ENCODE data around the gene ITGAV. TPM values are rescaled to one million over a fixed set of nuclear protein-coding genes. Genes with fewer than 3 reads are reported as not detected.
A peak's percentile ranks its signal among the peaks of the same experiment; 100 is the strongest.

Gene ITGAV
- total RNA-seq, 4 donors from 2014 or later: 28.9 to 67.0 (median 52.1) TPM

DNA sequence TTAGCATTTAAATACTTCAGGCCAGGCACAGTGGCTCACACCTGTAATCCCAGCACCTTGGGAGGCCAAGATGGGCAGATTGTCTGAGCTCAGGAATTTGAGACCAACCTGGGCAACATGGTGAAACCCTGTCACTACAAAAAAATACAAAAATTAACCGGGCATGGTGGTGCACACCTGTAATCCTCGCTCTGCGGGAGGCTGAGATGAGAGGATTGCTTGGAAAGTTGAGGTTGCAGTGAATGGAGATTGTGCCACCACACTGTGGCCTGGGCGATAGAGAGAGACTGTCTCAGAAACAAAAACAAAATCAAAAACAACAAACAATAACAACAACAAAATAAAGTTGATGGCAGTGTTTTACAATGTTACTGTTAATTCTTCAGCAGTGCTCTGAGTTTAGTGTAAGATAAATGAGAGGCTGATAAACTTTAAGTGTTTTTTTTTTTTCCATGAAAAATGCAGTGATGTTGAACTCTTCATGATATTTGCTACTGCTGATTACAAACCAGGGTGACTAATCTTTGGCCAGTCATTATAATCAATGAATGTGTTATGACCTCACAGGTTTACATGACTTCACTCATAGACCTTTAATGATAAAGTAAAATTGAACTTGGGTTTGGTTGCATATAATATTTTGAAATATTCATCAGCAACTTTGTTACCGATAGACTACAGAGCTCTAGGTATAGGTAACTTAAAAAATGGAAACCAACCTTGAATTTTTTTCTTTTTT, 2.5 kb downstream of the ITGAV start:
- TF ChIP-seq POLR2AphosphoS5 (IDR thresholded peaks at IDR 0.05): no peak
- TF ChIP-seq, protein P1, sequence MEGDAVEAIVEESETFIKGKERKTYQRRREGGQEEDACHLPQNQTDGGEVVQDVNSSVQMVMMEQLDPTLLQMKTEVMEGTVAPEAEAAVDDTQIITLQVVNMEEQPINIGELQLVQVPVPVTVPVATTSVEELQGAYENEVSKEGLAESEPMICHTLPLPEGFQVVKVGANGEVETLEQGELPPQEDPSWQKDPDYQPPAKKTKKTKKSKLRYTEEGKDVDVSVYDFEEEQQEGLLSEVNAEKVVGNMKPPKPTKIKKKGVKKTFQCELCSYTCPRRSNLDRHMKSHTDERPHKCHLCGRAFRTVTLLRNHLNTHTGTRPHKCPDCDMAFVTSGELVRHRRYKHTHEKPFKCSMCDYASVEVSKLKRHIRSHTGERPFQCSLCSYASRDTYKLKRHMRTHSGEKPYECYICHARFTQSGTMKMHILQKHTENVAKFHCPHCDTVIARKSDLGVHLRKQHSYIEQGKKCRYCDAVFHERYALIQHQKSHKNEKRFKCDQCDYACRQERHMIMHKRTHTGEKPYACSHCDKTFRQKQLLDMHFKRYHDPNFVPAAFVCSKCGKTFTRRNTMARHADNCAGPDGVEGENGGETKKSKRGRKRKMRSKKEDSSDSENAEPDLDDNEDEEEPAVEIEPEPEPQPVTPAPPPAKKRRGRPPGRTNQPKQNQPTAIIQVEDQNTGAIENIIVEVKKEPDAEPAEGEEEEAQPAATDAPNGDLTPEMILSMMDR (IDR thresholded peaks at IDR 0.05): no peak
- no peak for TF ChIP-seq POLR2A (IDR thresholded peaks at IDR 0.05)
- TF ChIP-seq EP300 (IDR thresholded peaks at IDR 0.05; ENCODE audit: low read depth): no peak
- Histone ChIP-seq H3K36me3 (no peaks in the 10 kb centered on the region), H3K4me3 (peak overlapping the region in 1 of 4 donors; percentile 92), H3K9me3 (no peaks in the 10 kb centered on the region), H3K27ac (peak overlapping the region in 1 of 4 donors; percentile 12), H3K27me3 (no peaks in the 10 kb centered on the region), H3K4me1 (peaks cover 6 to 37% (median 15%) of the 10 kb centered on the region in 4 donors)
- intact Hi-C loops (cut with DNase I; ENCODE audit: low total_unique reads) (no loop called here), in situ Hi-C loops (cut with MboI; ENCODE audit: low pct_ligation_motif_present in 1 of 4, low pct_unique_long_range_greater_than_20kb in 1 of 4, low sequenced_read_pairs in 3 of 4) (no loop called here)
- WGBS, 2 donors (ENCODE audit: low coverage in 1 of 2): 86 to 88% methylated on average over 5 of the region's 5 CpGs
- DNase-seq: no peak

DNA sequence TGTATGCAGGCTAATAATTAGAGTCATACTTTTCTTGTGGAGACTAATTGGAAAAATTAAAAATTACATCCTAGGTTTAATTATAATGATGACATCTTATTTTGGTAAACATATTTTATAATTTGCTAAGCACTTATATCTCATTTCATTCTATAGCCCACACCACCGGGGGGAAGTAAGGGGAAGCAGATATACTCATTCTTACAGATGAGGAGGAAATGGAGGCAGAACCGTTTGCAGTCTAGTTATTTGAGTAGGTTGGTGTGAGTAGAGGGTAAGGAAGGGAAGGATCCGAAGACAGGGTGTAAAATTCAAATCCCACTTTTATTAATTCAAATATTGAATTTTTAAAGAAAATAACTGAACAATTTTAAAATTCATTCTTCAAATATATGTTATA, 3.7 kb downstream of the ITGAV start:
- intact Hi-C loops (cut with DNase I; ENCODE audit: low total_unique reads): no loop called here
- Histone ChIP-seq H3K4me1 (peaks cover 6 to 37% (median 16%) of the 10 kb centered on the region in 4 donors), H3K4me3 (no peak overlapping the region), H3K27me3 (no peaks in the 10 kb centered on the region), H3K36me3 (no peaks in the 10 kb centered on the region), H3K27ac (no peak overlapping the region), H3K9me3 (no peaks in the 10 kb centered on the region)
- TF ChIP-seq, protein P1 (IDR thresholded peaks at IDR 0.05): no peak
- no peak for DNase-seq
- 75 to 79% methylated on average over 3 of the region's 3 CpGs for WGBS, 2 donors (ENCODE audit: low coverage in 1 of 2)
- in situ Hi-C loops (cut with MboI; ENCODE audit: low pct_ligation_motif_present in 1 of 4, low pct_unique_long_range_greater_than_20kb in 1 of 4, low sequenced_read_pairs in 3 of 4): no loop called here

DNA sequence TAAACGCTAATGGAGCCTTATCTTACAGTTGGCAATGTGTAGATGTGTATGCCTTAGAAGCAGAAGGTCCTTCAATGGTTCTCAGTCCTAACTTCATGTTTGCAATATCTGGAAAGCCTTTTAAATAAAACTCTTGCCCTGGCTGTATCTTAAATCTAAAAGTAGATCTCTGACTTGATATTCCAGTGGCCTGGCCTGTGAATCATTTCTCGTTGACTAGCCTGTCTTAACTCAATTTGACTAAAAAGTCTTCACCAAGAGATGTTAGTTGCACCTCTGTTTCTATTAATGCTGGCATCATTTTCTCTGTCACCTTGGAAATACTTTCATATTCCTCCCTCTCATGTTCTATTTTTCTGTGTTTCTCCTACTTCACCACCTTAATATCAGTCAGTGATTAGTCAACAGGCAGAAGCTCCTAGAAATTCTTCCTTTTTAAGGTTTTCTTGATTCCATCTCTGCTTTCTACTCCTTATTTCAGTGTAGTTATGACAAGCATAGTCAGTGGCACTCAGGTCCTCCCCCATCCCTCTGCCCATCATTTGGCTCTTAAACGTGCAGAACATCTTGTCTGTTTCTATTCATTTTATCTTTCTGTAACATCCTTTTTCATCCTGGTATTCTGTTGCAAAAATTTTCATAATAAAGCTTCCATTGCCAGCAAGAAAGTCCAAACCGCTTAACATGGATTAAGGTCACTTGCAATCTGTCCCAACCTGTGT, 4.3 kb downstream of the ITGAV start:
- 68 to 80% methylated on average over 4 of the region's 4 CpGs for WGBS, 2 donors (ENCODE audit: low coverage in 1 of 2)
- Histone ChIP-seq H3K27ac (peak overlapping the region in 1 of 4 donors; percentile 23), H3K36me3 (no peaks in the 10 kb centered on the region), H3K4me3 (no peak overlapping the region), H3K27me3 (no peaks in the 10 kb centered on the region), H3K4me1 (peaks cover 3 to 30% (median 16%) of the 10 kb centered on the region in 4 donors), H3K9me3 (no peaks in the 10 kb centered on the region)
- in situ Hi-C loops (cut with MboI; ENCODE audit: low pct_ligation_motif_present in 1 of 4, low pct_unique_long_range_greater_than_20kb in 1 of 4, low sequenced_read_pairs in 3 of 4): no loop called here
- no peak for DNase-seq
- TF ChIP-seq POLR2AphosphoS5 (IDR thresholded peaks at IDR 0.05) (no peak), EP300 (IDR thresholded peaks at IDR 0.05; ENCODE audit: low read depth) (no peak), POLR2A (IDR thresholded peaks at IDR 0.05) (no peak)
- TF ChIP-seq, protein P1 (IDR thresholded peaks at IDR 0.05): no peak
- intact Hi-C loops (cut with DNase I; ENCODE audit: low total_unique reads): no loop called here

DNA sequence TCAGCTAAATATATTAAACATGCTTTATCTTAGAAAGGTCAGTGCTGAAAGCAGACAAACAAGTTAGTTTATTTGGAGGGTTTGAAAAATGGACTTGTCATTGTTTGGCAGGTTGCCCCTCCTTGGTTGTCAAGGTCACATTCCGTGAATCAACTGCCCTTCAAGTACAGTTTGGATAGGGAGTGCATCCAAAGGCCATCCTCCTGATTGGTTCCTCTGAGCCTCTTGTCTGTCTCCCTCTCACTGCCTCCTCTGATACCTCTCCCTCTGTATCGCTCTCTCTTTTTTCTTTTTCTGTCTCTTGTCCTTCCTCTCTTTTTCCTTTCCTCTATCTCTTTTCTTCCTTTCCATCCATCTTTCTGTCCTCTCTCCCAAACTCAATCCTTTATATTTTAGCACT, 5.4 kb downstream of the ITGAV start:
- H3K27me3 ChIP-seq: no peaks in the 10 kb centered on the region
- no peaks in the 10 kb centered on the region for H3K36me3 ChIP-seq
- H3K9me3 ChIP-seq: no peaks in the 10 kb centered on the region
- intact Hi-C loops (cut with DNase I; ENCODE audit: low total_unique reads): loop anchor here (5.0 kb wide), 1 partner anchor 93 kb away; no protein-coding TSS in a partner anchor
- peak overlapping the region in 1 of 4 donors; percentile 5 for H3K27ac ChIP-seq
- 58 to 75% methylated on average over 1 to 2 of the region's 2 CpGs for WGBS, 2 donors (ENCODE audit: low coverage in 1 of 2)
- TF ChIP-seq POLR2AphosphoS5 (IDR thresholded peaks at IDR 0.05): no peak
- TF ChIP-seq EP300 (IDR thresholded peaks at IDR 0.05; ENCODE audit: low read depth): no peak
- TF ChIP-seq POLR2A (IDR thresholded peaks at IDR 0.05): no peak
- TF ChIP-seq, protein P1 (IDR thresholded peaks at IDR 0.05): no peak
- in situ Hi-C loops (cut with MboI; ENCODE audit: low pct_ligation_motif_present in 1 of 4, low pct_unique_long_range_greater_than_20kb in 1 of 4, low sequenced_read_pairs in 3 of 4): no loop called here
- DNase-seq: no peak
- H3K4me1 ChIP-seq: peaks cover 0 to 28% (median 16%) of the 10 kb centered on the region in 4 donors
- H3K4me3 ChIP-seq: no peak overlapping the region
